GM10248 (cell line): ENCODE results near the gene MLLT10.

Experiments
- CTCF ChIA-PET: fragments of 300-600 bp; sonication (Branson Sonifier 250); formaldehyde crosslinking; extraction: SDS; loops from one replicate; lab custom pipeline; 2021; ENCODE audit warnings: antibody characterized with exemption; lab: Yijun Ruan, JAX
- POLR2A ChIA-PET: fragments of 350-650 bp; sonication (Branson Sonifier 250); formaldehyde crosslinking; extraction: SDS; loops from one replicate; lab custom pipeline; 2020; ENCODE audit warnings: antibody characterized with exemption; lab: Yijun Ruan, JAX
- DNase-seq: peaks from one replicate; pipeline ENCODE4 v3.0.0; 2012; ENCODE audit errors: extremely low spot score
- CTCF ChIP-seq: IDR thresholded peaks from 2 replicates; pipeline ENCODE4 v1.5.1; 2012; ENCODE audit warnings: mild to moderate bottlenecking, low read depth; ENCODE audit errors: extremely low read depth, missing control alignments, control extremely low read depth

Gene MLLT10

GRCh38 chr10:21490711-21491105 is 43.3 kb upstream of the MLLT10 start:
- no peak for DNase-seq
- TF ChIP-seq CTCF = no peak
- ChIA-PET CTCF (interaction anchor here (1.4 to 1.5 kb wide), 2 partner anchors 9 to 239 kb away, joined by 3 to 4 read pairs; no protein-coding TSS in a partner anchor), POLR2A (no interaction called here)

GRCh38 chr10:21492421-21492820 is 41.6 kb upstream of the MLLT10 start:
- ChIA-PET POLR2A (no interaction called here), CTCF (interaction anchor here (1.1 to 1.5 kb wide), 2 partner anchors 11 to 241 kb away, joined by 3 to 4 read pairs; no protein-coding TSS in a partner anchor)
- DNase-seq = no peak
- no peak for TF ChIP-seq CTCF

- POLR2A ChIA-PET = interaction anchor here (0.6 kb wide), 1 partner anchor 23 kb away, joined by 4 read pairs; no protein-coding TSS in a partner anchor
- CTCF ChIA-PET = interaction anchor here (0.7 to 4.0 kb wide), 8 partner anchors 9 to 1581 kb away, joined by 3 to 51 read pairs (median 3); partner anchors contain the start of gene DNAJC1
- TF ChIP-seq CTCF = no peak
- DNase-seq = no peak
Observed at GRCh38 chr10:21493784-21494183, 40.2 kb upstream of the MLLT10 start.

- TF ChIP-seq CTCF = no peak
- DNase-seq = peak; percentile 50
- POLR2A ChIA-PET = interaction anchor here (0.6 kb wide), 1 partner anchor 22 kb away, joined by 4 read pairs; no protein-coding TSS in a partner anchor
- CTCF ChIA-PET = interaction anchor here (0.6 to 4.0 kb wide), 10 partner anchors 9 to 1581 kb away, joined by 3 to 51 read pairs (median 3); partner anchors contain the start of gene DNAJC1
Observed at GRCh38 chr10:21494191-21495001, 39.6 kb upstream of the MLLT10 start.

GRCh38 chr10:21495002-21495751 is 38.9 kb upstream of the MLLT10 start:
- no peak for DNase-seq
- ChIA-PET POLR2A (no interaction called here), CTCF (interaction anchor here (0.7 to 4.1 kb wide), 25 partner anchors 8 to 1580 kb away, joined by 3 to 51 read pairs (median 4); partner anchors contain the start of genes DNAJC1 and SKIDA1)
- no peak for TF ChIP-seq CTCF
